GM19025 (cell line): Measurements from ENCODE around the gene DNAH9.

ENCODE experiments used
- ATAC-seq: cut with Tn5 transposase; IDR thresholded peaks from one replicate; pipeline ENCODE4 v1.9.1; 2021; ENCODE audit warnings: mild to moderate bottlenecking, low read depth, moderate library complexity; ENCODE audit not compliant: unreplicated experiment

DNAH9 gene

GRCh38 chr17:11583306-11583992 is 14.8 kb upstream of the DNAH9 start:
- no peak for ATAC-seq

- ATAC-seq, result no peak
Measured at GRCh38 chr17:11589716-11590115, 8.6 kb upstream of the DNAH9 start.

DNA sequence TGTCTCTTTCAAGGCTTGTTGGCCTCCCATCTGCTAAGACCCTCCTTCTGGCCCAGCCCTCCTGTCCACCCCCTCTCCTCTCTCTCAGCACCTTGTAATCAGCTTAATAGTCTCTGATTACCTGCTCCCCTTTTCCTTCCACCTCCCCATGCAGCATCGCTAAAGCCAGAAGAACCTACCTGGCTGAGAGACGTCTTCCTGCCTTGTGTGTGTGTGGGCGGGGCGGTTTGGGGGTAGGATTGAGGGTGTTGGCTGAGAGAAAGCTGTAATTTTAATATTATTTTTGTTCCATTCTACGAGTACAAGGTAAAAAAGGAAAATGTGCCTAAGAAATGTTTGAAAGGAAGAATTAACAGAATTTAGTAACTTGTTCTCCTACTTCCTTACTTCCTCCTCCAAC is 3.4 kb downstream of the DNAH9 start:
- no peak for ATAC-seq

DNA sequence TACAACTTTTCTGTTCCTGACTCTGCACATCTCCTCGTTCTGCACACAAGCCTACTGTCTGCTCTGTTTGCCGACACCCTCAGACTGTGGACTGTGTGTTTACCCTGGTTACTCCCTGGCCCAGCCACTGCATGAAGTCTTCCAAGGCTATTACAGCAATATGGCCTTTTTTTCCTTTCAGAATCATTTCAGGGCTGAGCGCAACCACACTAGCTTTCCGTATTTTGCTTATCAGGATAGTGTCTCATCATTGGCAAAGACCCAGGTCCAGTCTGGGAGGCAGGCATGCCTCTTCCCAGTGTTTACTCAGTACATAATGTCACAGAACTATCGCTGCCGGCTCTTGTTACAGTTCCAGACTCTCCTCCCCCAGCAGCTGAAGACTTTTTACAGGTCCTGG is 10.1 kb downstream of the DNAH9 start:
- ATAC-seq, result no peak

DNA sequence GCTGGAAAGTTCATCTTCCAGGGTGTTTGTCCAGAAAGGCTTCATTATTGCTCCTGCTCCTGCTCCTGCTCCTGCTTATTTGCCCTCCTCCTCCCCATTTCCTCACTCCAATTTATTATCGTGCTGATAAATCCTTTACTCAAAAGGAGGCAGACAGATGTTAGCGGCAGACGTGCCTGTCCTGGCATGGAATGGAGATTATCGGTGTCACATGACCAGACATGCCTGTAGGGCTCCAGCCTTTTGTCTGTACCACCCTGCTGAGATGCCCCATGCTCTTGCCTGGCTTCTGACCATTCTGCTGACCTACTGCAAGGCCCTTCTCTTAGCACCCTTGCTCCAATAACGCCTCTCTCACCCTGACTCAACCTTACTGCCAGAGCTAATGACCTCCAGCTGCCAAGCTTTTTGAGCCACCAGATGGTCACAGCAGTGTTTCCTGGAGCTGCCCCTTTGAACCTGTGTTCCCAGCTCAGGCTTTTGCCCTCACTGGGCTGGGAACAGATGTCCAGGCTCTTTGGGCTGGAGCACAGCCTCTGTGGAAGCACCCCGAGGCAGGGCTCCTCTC is 12.8 kb downstream of the DNAH9 start:
- ATAC-seq, result no peak

- ATAC-seq, result no peak
Measured at GRCh38 chr17:11612956-11613355, 14.7 kb downstream of the DNAH9 start.

DNA sequence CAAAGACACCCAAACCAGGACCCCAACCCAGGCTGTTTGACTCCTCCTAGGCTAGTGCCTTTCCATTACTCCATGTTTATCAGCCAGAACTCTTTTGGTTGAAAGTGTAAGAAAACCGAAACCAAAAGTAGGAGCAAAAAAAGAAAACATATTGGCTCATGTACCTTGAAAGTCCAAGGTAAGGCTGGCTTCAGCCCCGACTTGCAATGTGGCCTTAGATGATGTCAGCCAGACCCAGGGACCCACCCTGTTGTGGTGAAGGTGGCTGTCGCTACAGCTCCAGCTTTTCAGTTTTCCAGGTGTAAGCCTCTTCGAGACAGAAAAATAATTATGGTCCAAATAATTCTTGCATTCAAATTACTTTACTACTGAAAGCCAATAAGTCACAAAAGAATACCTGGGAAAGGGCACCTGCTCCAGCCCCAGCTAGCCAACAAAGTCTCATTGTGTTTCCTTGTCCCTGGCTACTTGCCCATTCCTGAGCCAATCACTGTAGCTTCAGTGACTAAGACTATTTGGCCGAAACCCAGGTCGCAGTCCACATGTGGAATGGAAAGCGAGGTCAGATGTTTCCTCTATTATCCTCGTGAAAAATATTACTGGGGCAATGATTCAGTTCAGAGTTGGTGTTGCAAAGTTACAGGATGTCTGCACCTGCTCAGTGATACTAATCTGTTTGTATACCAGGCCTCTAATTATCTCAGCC is 20.7 kb downstream of the DNAH9 start:
- no peak for ATAC-seq

DNA sequence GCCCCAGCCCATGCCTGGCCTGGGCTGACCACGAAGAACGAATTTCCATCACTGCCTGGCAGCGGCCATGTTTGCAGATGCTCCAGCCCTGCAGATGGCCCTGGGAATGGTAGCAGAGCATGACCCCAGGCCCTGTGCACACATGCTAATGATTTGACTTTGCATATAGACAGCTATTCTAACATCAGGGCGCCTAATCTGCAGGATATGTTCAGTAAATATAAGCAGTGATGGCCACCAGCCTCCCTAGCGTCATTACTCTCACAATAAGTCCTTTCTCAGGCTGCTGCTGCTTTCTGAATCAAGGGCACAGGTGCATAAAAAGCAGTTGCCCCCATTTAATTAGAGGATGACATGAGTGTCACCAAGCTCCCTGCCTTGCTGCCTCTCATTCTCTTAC is 24.2 kb downstream of the DNAH9 start:
- ATAC-seq, result no peak

DNA sequence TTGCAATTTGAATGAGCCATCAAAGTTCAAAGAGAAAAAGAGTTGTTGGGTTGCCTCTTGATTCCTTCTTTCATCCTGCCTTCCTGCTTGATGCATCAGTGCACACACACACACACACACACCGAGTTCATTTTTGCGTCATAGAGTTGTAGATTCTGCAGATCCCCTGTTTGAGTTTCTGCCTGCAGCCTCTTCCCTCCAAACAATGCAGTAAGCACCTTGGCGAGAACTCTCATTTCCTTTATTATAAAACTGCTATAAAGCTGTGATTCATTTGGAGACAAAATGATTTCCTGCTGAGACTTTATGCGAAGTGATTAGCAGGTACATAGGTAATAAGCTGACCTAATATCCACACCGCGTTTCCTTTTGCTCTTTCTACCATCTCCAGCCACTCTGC is 26.7 kb downstream of the DNAH9 start:
- no peak for ATAC-seq

DNA sequence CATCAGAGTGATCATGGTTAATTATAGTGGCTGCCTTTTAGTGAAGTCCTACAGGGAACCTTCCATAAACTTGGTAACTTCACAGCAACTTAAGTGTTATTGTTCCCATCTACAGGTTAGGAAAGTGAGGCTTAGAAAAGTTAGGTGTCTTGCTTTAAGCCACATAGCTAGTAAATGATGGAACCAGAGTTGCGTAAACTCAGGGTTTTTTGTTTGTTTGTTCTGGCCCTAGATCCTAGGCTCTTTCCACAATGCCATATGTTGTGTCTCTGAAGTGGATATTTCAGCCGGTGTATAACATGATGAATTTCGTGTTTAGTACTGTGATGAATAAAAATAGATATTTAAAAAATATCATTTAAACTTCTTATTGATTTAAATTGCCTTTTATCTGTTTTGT is 27.6 kb downstream of the DNAH9 start:
- ATAC-seq, result no peak

DNA sequence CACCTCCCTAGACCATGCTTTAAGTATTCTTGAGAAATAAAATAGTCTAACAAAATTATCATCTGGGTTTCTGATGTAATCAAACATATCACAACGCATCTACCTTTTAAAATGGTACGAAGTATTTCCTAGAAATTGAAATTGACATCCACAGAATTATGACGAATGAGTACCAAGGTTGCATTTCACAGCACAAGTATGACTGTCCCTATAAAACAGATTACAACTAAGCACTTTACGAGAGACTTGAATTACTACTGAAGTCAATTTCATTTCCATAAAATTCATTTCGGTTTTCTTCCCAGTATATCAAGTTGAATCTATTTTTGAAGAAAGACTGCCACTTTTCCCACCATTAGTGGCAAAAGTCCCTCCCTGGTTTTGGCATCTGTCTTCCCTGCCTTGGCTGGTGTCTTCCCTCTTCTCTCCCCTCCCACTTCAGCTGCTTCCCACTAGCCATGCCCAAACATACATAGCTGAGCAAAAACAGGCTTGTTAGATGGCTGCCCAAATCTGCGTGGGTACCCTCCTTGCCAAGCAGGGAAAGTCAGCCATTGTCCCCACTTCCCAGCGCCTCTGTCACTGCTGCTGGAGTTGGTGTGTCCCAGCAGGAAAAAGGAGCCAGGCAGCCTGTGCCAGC is 29.2 kb downstream of the DNAH9 start:
- no peak for ATAC-seq

DNA sequence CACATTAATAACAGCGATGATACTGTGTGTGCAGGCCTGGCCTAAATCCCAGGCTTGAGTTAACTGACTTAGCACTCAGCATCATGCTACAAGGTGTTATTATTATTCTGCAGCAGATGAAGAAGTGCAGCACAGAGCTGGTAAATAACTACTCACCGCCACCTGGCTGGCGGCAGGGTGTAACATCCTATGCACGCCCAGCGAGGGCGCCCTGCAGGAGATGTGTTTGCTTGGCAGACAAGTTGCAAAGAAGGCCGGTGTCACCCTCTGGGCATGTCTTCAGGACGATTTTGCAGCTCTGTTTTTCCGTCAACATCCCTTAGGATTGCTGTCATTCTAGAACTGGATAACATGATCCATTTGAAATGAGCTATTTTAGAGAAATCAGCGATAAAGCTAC is 30.1 kb downstream of the DNAH9 start:
- ATAC-seq, result no peak

- ATAC-seq, result no peak
Measured at GRCh38 chr17:11628831-11629230, 30.6 kb downstream of the DNAH9 start.

GRCh38 chr17:11636771-11637170 is 38.5 kb downstream of the DNAH9 start:
- no peak for ATAC-seq

GRCh38 chr17:11637796-11638195 is 39.5 kb downstream of the DNAH9 start:
- ATAC-seq, result no peak

- no peak for ATAC-seq
Measured at GRCh38 chr17:11638700-11639265, 40.5 kb downstream of the DNAH9 start.

DNA sequence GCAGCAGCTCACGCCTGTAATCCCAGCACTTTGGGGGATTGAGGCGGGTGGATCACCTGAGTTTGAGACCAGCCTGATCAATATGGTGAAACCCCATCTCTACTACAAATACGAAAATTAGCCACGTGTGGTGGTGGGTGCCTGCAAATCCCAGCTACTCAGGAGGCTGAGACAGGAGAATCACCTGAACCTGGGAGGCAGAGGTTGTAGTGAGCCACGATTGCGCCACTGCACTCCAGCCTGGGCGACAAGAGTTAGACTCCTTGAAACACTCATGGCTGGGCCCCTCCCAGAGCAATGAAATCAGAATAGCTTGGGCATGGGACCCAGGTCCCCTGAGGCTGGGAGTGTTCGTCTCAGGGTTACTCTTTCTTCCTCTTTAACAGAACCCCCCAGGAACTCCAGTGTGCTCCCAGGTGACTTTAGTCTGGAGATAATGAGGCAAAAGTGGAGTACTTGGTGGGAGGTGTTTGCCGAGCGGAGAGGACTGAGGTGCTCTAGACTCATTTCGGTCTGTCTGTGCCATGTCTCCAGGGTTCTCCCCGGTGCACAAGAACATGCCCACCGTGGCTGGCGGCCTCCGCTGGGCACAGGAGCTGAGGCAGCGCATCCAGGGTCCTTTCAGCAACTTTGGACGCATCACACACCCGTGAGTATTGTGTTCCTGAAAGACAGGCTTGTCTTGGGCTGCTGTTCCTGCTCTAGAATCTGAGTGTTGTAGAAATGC is 41.6 kb downstream of the DNAH9 start:
- ATAC-seq, result no peak

DNA sequence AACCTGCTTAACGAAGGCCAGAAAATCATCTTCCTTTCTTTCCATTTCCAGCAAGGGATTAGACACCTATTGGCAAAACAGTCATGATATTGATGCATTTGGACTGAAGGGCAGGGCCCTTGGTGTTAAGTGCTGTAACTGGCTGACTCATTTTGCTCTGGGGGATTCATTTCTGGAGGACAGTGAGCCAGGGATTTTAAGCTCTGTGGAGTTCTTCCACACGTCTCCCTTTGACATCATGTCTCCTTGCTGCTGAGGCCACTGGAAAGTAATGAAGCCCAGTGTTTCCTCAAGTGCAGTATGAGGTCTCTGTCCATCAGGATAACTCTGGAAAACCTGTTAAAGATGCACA is 42.2 kb downstream of the DNAH9 start:
- no peak for ATAC-seq

GRCh38 chr17:11641521-11642275 is 43.4 kb downstream of the DNAH9 start:
- ATAC-seq, result no peak

- no peak for ATAC-seq
Measured at GRCh38 chr17:11642655-11643054, 44.4 kb downstream of the DNAH9 start.
